A673 (cell line): ENCODE results near the gene STRIP1.

Experiments
- EZH2 ChIP-seq: fragments of 200-600 bp; sonication (generic); IDR thresholded peaks from 2 replicates; pipeline ENCODE4 v1.6.1; 2017; ENCODE audit warnings: borderline replicate concordance, low read depth, mild to moderate bottlenecking, mixed read lengths, antibody characterized with exemption, low read length; ENCODE audit not compliant: poor library complexity, severe bottlenecking
- TF ChIP-seq, protein P1 (sequence below): fragments of 300-800, 200-600 bp; sonication (generic); conservative IDR thresholded peaks from 2 replicates; pipeline ENCODE4 v1.5.1; 2017; ENCODE audit warnings: low read depth, mild to moderate bottlenecking, antibody characterized with exemption, low read length, moderate library complexity, mixed read lengths

DNA sequence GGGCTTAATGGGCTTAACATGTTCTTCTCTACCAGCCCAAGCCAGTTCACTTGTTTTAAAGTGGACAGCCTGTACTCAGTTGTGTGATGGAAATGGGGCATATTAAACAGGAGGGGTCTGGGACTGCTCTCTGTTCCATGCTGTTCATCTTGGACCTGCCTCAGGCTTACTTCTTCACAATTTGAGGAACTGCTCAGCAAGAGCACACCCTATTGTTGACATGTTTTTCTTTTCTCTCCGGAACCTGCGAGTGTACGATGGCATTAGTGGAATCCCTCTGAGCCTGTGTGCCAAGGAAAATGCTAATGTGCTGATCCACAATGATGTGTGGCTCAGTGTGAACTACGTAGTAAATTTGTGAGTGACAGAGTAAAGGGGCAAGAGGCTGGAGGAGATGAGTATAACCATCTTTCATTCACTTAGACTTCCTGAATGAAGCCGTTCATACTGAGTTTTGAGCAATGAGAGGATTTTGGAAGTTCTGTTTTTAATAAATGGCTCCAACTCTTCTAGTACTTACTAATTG, 43.0 kb upstream of the STRIP1 start:
- TF ChIP-seq, protein P1, sequence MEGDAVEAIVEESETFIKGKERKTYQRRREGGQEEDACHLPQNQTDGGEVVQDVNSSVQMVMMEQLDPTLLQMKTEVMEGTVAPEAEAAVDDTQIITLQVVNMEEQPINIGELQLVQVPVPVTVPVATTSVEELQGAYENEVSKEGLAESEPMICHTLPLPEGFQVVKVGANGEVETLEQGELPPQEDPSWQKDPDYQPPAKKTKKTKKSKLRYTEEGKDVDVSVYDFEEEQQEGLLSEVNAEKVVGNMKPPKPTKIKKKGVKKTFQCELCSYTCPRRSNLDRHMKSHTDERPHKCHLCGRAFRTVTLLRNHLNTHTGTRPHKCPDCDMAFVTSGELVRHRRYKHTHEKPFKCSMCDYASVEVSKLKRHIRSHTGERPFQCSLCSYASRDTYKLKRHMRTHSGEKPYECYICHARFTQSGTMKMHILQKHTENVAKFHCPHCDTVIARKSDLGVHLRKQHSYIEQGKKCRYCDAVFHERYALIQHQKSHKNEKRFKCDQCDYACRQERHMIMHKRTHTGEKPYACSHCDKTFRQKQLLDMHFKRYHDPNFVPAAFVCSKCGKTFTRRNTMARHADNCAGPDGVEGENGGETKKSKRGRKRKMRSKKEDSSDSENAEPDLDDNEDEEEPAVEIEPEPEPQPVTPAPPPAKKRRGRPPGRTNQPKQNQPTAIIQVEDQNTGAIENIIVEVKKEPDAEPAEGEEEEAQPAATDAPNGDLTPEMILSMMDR: no peak
- no peak for TF ChIP-seq EZH2
